GM19043 (cell line): ENCODE measurements around the gene RHOJ.

Source experiments
- ATAC-seq: cut with Tn5 transposase; IDR thresholded peaks from one replicate; pipeline ENCODE4 v1.9.1; 2021; ENCODE audit warnings: low read depth; ENCODE audit not compliant: unreplicated experiment

RHOJ gene

GRCh38 chr14:63203618-63204406 lies 431 bp upstream of the RHOJ start:
- ATAC-seq: no peak

- ATAC-seq: no peak
These were observed 867 bp downstream of the RHOJ start for GRCh38 chr14:63205044-63205575.

- no peak for ATAC-seq
These were observed 1.6 kb downstream of the RHOJ start for GRCh38 chr14:63205866-63206265.

- ATAC-seq: no peak
These were observed 4.9 kb downstream of the RHOJ start for GRCh38 chr14:63209160-63209559.

- ATAC-seq: no peak
These were observed 6.6 kb downstream of the RHOJ start for GRCh38 chr14:63210812-63211211.

- ATAC-seq: no peak
These were observed 8.0 kb downstream of the RHOJ start for GRCh38 chr14:63212209-63212608.

- ATAC-seq: no peak
These were observed 8.7 kb downstream of the RHOJ start for GRCh38 chr14:63212776-63213500.

GRCh38 chr14:63214417-63215196 lies 10.4 kb downstream of the RHOJ start:
- no peak for ATAC-seq

- ATAC-seq: no peak
These were observed 16.3 kb downstream of the RHOJ start for GRCh38 chr14:63220526-63220925.

- no peak for ATAC-seq
These were observed 19.4 kb downstream of the RHOJ start for GRCh38 chr14:63223596-63223995.

GRCh38 chr14:63224196-63224595 lies 20.0 kb downstream of the RHOJ start:
- no peak for ATAC-seq

- no peak for ATAC-seq
These were observed 24.0 kb downstream of the RHOJ start for GRCh38 chr14:63228217-63228616.

GRCh38 chr14:63229330-63230059 lies 25.3 kb downstream of the RHOJ start:
- no peak for ATAC-seq

- no peak for ATAC-seq
These were observed 27.5 kb downstream of the RHOJ start for GRCh38 chr14:63231766-63232165.

- no peak for ATAC-seq
These were observed 33.5 kb downstream of the RHOJ start for GRCh38 chr14:63237791-63238190.

- no peak for ATAC-seq
These were observed 36.0 kb downstream of the RHOJ start for GRCh38 chr14:63240221-63240620.

GRCh38 chr14:63241096-63241495 lies 36.9 kb downstream of the RHOJ start:
- no peak for ATAC-seq

- ATAC-seq: no peak
These were observed 39.4 kb downstream of the RHOJ start for GRCh38 chr14:63243646-63244045.

- no peak for ATAC-seq
These were observed 41.6 kb downstream of the RHOJ start for GRCh38 chr14:63245893-63246292.

- no peak for ATAC-seq
These were observed 44.0 kb downstream of the RHOJ start for GRCh38 chr14:63248211-63248610.
